ENCODE results near the gene ADGRV1. TPM values are rescaled to one million over a fixed set of nuclear protein-coding genes. Genes with fewer than 3 reads are reported as not detected.

The ADGRV1 gene
- total RNA-seq, 2 experiments from 2014 or later = not detected

- H3K9me2 ChIP-seq (ENCODE audit: insufficient read depth, low read length) = no peaks in the 10 kb centered on the region
- no peak overlapping the region for H3K4me2 ChIP-seq (ENCODE audit: low read length)
- no peaks in the 10 kb centered on the region for H3K4me1 ChIP-seq (ENCODE audit: insufficient read depth, low read length, poor library complexity, severe bottlenecking)
- no peaks in the 10 kb centered on the region for H3K36me3 ChIP-seq (ENCODE audit: insufficient read depth, low read length)
- no peak for TF ChIP-seq EZH2phosphoT487 (IDR thresholded peaks at IDR 0.05; ENCODE audit: borderline replicate concordance, low read depth, low read length)
- no peak for TF ChIP-seq CTCF (conservative IDR thresholded peaks at IDR 0.05; ENCODE audit: low read length)
- DNase-seq (ENCODE audit: low spot score) = no peak
- intact Hi-C loops (cut with micrococcal nuclease; ENCODE audit: unreplicated experiment) = no loop called here
- ChIA-PET POLR2A (interaction anchor here (1.0 kb wide), 1 partner anchor 423 kb away, joined by 3 read pairs; no protein-coding TSS in a partner anchor), CTCF (ENCODE audit: unreplicated experiment) (no interaction called here)
- no peaks in the 10 kb centered on the region for H3K79me2 ChIP-seq (ENCODE audit: insufficient read depth, low read depth, low read length)
- H2AFZ ChIP-seq (ENCODE audit: low read length) = no peak overlapping the region
- BruUV-seq (replicated peaks) = no TSS peak
- no peaks in the 10 kb centered on the region for H4K20me1 ChIP-seq (ENCODE audit: insufficient read depth, low read length)
- H3K27ac ChIP-seq (ENCODE audit: low read depth, low read length, poor library complexity, severe bottlenecking) = no peak overlapping the region
- H3K9me3 ChIP-seq (ENCODE audit: low read length) = no peaks in the 10 kb centered on the region
- no peak overlapping the region for H3K4me3 ChIP-seq (ENCODE audit: low read depth, low read length, poor library complexity, severe bottlenecking)
Measured at GRCh38 chr5:90602681-90603080, 44.1 kb downstream of the ADGRV1 start.

DNA sequence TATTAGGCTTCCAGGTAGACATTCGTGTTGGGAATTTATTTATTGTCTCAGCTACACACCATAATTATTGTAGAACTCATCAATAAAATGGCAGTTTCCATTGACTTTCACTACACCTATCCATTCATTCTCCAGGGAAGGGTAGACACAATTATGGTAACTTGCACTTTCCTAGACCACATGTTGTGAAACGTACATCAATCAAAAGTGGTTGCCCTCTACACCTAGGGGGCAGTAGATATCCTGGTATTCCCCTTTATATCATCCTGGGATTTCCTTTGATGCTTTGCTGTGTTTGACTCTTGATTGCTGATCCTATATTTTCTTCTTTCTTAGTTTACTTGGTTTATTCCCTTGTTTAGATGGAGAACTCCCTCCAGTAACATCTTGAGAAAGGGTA lies 47.9 kb downstream of the ADGRV1 start:
- no peak overlapping the region for H3K27ac ChIP-seq (ENCODE audit: low read depth, low read length, poor library complexity, severe bottlenecking)
- no peak for DNase-seq (ENCODE audit: low spot score)
- ChIA-PET CTCF (ENCODE audit: unreplicated experiment) (no interaction called here), POLR2A (no interaction called here)
- intact Hi-C loops (cut with micrococcal nuclease; ENCODE audit: unreplicated experiment) = no loop called here
- H3K79me2 ChIP-seq (ENCODE audit: insufficient read depth, low read depth, low read length) = no peaks in the 10 kb centered on the region
- H3K9me2 ChIP-seq (ENCODE audit: insufficient read depth, low read length) = no peaks in the 10 kb centered on the region
- TF ChIP-seq EZH2phosphoT487 (IDR thresholded peaks at IDR 0.05; ENCODE audit: borderline replicate concordance, low read depth, low read length) (no peak), CTCF (conservative IDR thresholded peaks at IDR 0.05; ENCODE audit: low read length) (peak; percentile 56)
- H3K4me1 ChIP-seq (ENCODE audit: insufficient read depth, low read length, poor library complexity, severe bottlenecking) = no peaks in the 10 kb centered on the region
- no TSS peak for BruUV-seq (replicated peaks)
- no peak overlapping the region for H3K4me3 ChIP-seq (ENCODE audit: low read depth, low read length, poor library complexity, severe bottlenecking)
- H2AFZ ChIP-seq (ENCODE audit: low read length) = no peak overlapping the region
- H3K9me3 ChIP-seq (ENCODE audit: low read length) = no peaks in the 10 kb centered on the region
- no peaks in the 10 kb centered on the region for H3K36me3 ChIP-seq (ENCODE audit: insufficient read depth, low read length)
- no peak overlapping the region for H3K4me2 ChIP-seq (ENCODE audit: low read length)
- no peaks in the 10 kb centered on the region for H4K20me1 ChIP-seq (ENCODE audit: insufficient read depth, low read length)

GRCh38 chr5:90612919-90613318 lies 54.3 kb downstream of the ADGRV1 start:
- H3K9me2 ChIP-seq (ENCODE audit: insufficient read depth, low read length) = no peaks in the 10 kb centered on the region
- DNase-seq (ENCODE audit: low spot score) = no peak
- CTCF ChIA-PET (ENCODE audit: unreplicated experiment) = no interaction called here
- H3K9me3 ChIP-seq (ENCODE audit: low read length) = no peaks in the 10 kb centered on the region
- H3K4me1 ChIP-seq (ENCODE audit: insufficient read depth, low read length, poor library complexity, severe bottlenecking) = no peaks in the 10 kb centered on the region
- H2AFZ ChIP-seq (ENCODE audit: low read length) = no peak overlapping the region
- TF ChIP-seq EZH2phosphoT487 (IDR thresholded peaks at IDR 0.05; ENCODE audit: borderline replicate concordance, low read depth, low read length) (no peak), CTCF (conservative IDR thresholded peaks at IDR 0.05; ENCODE audit: low read length) (no peak)
- H3K36me3 ChIP-seq (ENCODE audit: insufficient read depth, low read length) = no peaks in the 10 kb centered on the region
- intact Hi-C loops (cut with micrococcal nuclease; ENCODE audit: unreplicated experiment) = no loop called here
- H3K27ac ChIP-seq (ENCODE audit: low read depth, low read length, poor library complexity, severe bottlenecking) = no peak overlapping the region
- no peak overlapping the region for H3K4me2 ChIP-seq (ENCODE audit: low read length)
- POLR2A ChIA-PET = no interaction called here
- H4K20me1 ChIP-seq (ENCODE audit: insufficient read depth, low read length) = no peaks in the 10 kb centered on the region
- no peak overlapping the region for H3K4me3 ChIP-seq (ENCODE audit: low read depth, low read length, poor library complexity, severe bottlenecking)
- no peaks in the 10 kb centered on the region for H3K79me2 ChIP-seq (ENCODE audit: insufficient read depth, low read depth, low read length)
- no TSS peak for BruUV-seq (replicated peaks)
